Measurements from ENCODE around the gene TSPAN16.

The TSPAN16 gene

DNA sequence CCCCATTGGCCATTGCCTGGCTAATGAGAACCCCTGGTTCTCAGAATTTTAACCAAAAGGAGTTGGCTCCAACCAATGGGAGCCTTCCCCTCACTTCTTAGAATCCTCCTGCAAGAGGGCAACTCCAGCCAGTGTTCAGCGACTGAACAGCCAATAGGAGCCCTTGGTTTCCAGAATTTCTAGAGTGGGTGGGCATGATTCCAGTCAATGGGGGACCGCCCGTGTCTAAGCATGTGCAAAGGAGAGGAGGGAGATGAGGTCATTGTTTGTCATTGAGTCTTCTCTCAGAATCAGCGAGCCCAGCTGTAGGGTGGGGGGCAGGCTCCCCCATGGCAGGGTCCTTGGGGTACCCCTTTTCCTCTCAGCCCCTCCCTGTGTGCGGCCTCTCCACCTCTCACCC, 69.0 kb downstream of the TSPAN16 start:
- no peak for FAIRE-seq
- DNase-seq (ENCODE audit: insufficient read length, low spot score), result no peak
